ENCODE results near the gene LEFTY1. TPM values are rescaled to one million over a fixed set of nuclear protein-coding genes. Genes with fewer than 3 reads are reported as not detected.

The LEFTY1 gene
- total and polyA plus RNA-seq, 2 of the 13 experiments (the other 11 are each of a cell fraction or from before 2014, with no cell fraction given) = 0.29 to 0.79 TPM

GRCh38 chr1:225918280-225918679, 29.3 kb upstream of the LEFTY1 start (continued):
- TF ChIP-seq ZNF17 (CRISPR knock-in tag; IDR thresholded peaks at IDR 0.05) (no peak), SALL1 (CRISPR knock-in tag; IDR thresholded peaks at IDR 0.05) (no peak), SRY (CRISPR knock-in tag; IDR thresholded peaks at IDR 0.05) (no peak), MIXL1 (CRISPR knock-in tag; IDR thresholded peaks at IDR 0.05) (no peak)

DNA sequence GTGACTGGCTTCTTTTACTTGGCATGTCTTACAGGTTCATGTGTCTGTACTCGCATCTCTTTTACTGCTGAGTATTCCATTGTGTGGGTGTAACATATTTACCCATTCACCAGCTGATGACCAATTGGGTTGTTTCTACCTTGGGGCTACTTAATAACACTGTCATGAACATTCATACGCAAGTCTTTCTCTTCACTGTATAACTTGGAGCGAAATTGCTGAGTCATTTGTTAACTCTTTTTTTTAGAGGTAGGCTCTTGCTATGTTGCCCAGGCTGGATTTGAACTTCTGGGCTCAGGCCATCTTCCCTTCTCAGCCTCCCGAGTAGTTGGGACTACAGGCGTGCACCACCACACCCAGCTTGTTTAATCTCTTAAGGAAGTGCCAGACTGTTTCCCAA, 28.6 kb upstream of the LEFTY1 start:
- POLR2A ChIA-PET = no interaction called here
- no peak for DNase-seq (ENCODE audit: low spot score)
- H3K79me2 ChIP-seq (ENCODE audit: insufficient read depth, low read length) = peaks cover 4% of the 10 kb centered on the region
- in situ Hi-C loops (cut with HindIII; ENCODE audit: extremely low pct_ligation_motif_present, low pct_unique_long_range_greater_than_20kb) (no loop called here), intact Hi-C loops (cut with micrococcal nuclease; ENCODE audit: unreplicated experiment) (no loop called here)
- H3K36me3 ChIP-seq (replicated peaks in 1 of 2; ENCODE audit: control insufficient read depth in 1 of 2, insufficient read depth in 2 of 2, low read length in 2 of 2) = peaks cover 7 to 35% of the 10 kb centered on the region in 2 experiments; a peak in 4 of 5 replicates
- no peaks in the 10 kb centered on the region for H4K20me1 ChIP-seq (ENCODE audit: insufficient read depth, low read length)
- ATAC-seq = no peak
- H3K27ac ChIP-seq (ENCODE audit: extremely low read length, insufficient read depth, low read length) = no peak overlapping the region
- no peak for FAIRE-seq
- peaks cover 7% of the 10 kb centered on the region for H3K4me1 ChIP-seq (ENCODE audit: insufficient read depth, low read length)
- H3K27me3 ChIP-seq (ENCODE audit: control insufficient read depth in 1 of 2, insufficient read depth in 2 of 2, low read length in 2 of 2) = no peaks in the 10 kb centered on the region
- no peak overlapping the region for H2AFZ ChIP-seq (ENCODE audit: low read length)
- no TSS peak for BruUV-seq (replicated peaks)
- CTCF ChIA-PET (ENCODE audit: low intra/inter-chr PET ratio, low total read pairs) = no interaction called here
- WGBS (ENCODE audit: low lambda C conversion rate) = 96% methylated on average over 5 of the region's 5 CpGs
- no peak for TF ChIP-seq SNAI1 (CRISPR knock-in tag; IDR thresholded peaks at IDR 0.05; ENCODE audit: borderline replicate concordance)
- peak; percentile 24 to 75; a peak in 3 of 4 replicates for TF ChIP-seq MAFK (conservative IDR thresholded peaks at IDR 0.05 in 1 of 2, IDR thresholded peaks at IDR 0.05 in 1 of 2; ENCODE audit: low read length in 2 of 2)
- TF ChIP-seq LCORL (IDR thresholded peaks at IDR 0.05) = no peak
- no peak for TF ChIP-seq LCORL (CRISPR knock-in tag; IDR thresholded peaks at IDR 0.05)
- peak; percentile 43 for TF ChIP-seq MAFF (IDR thresholded peaks at IDR 0.05; ENCODE audit: low read depth, low read length)
- TF ChIP-seq ZNF776 (CRISPR knock-in tag; IDR thresholded peaks at IDR 0.05) = no peak
- peak; percentile 90 for TF ChIP-seq NFE2L2 (IDR thresholded peaks at IDR 0.05; ENCODE audit: low read length)
- TF ChIP-seq ZNF33B (CRISPR knock-in tag; IDR thresholded peaks at IDR 0.05) = no peak
- TF ChIP-seq, protein P1, sequence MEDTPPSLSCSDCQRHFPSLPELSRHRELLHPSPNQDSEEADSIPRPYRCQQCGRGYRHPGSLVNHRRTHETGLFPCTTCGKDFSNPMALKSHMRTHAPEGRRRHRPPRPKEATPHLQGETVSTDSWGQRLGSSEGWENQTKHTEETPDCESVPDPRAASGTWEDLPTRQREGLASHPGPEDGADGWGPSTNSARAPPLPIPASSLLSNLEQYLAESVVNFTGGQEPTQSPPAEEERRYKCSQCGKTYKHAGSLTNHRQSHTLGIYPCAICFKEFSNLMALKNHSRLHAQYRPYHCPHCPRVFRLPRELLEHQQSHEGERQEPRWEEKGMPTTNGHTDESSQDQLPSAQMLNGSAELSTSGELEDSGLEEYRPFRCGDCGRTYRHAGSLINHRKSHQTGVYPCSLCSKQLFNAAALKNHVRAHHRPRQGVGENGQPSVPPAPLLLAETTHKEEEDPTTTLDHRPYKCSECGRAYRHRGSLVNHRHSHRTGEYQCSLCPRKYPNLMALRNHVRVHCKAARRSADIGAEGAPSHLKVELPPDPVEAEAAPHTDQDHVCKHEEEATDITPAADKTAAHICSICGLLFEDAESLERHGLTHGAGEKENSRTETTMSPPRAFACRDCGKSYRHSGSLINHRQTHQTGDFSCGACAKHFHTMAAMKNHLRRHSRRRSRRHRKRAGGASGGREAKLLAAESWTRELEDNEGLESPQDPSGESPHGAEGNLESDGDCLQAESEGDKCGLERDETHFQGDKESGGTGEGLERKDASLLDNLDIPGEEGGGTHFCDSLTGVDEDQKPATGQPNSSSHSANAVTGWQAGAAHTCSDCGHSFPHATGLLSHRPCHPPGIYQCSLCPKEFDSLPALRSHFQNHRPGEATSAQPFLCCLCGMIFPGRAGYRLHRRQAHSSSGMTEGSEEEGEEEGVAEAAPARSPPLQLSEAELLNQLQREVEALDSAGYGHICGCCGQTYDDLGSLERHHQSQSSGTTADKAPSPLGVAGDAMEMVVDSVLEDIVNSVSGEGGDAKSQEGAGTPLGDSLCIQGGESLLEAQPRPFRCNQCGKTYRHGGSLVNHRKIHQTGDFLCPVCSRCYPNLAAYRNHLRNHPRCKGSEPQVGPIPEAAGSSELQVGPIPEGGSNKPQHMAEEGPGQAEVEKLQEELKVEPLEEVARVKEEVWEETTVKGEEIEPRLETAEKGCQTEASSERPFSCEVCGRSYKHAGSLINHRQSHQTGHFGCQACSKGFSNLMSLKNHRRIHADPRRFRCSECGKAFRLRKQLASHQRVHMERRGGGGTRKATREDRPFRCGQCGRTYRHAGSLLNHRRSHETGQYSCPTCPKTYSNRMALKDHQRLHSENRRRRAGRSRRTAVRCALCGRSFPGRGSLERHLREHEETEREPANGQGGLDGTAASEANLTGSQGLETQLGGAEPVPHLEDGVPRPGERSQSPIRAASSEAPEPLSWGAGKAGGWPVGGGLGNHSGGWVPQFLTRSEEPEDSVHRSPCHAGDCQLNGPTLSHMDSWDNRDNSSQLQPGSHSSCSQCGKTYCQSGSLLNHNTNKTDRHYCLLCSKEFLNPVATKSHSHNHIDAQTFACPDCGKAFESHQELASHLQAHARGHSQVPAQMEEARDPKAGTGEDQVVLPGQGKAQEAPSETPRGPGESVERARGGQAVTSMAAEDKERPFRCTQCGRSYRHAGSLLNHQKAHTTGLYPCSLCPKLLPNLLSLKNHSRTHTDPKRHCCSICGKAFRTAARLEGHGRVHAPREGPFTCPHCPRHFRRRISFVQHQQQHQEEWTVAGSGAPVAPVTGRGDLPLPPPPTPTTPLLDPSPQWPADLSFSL (CRISPR knock-in tag; IDR thresholded peaks at IDR 0.05) = no peak
- no peak for TF ChIP-seq GLMP (CRISPR knock-in tag; IDR thresholded peaks at IDR 0.05; ENCODE audit: borderline replicate concordance)
- H3K4me3 ChIP-seq (replicated peaks in 1 of 3; ENCODE audit: insufficient read depth in 1 of 3, low read depth in 2 of 3, low read length in 3 of 3) = no peak overlapping the region
- no peaks in the 10 kb centered on the region for H3K9me3 ChIP-seq (ENCODE audit: low read length)
- H3K4me2 ChIP-seq (ENCODE audit: low read depth, low read length) = no peak overlapping the region
- no peak overlapping the region for H3K9ac ChIP-seq (ENCODE audit: insufficient read depth, low read depth, low read length)
